NCI-H748 (cell line): Measurements from ENCODE around the gene TET3.

Experiments
- DNase-seq: peaks from one replicate; lab custom pipeline; 2025; ENCODE audit not compliant: unreplicated experiment; lab: John Stamatoyannopoulos, UW

The TET3 gene

DNA sequence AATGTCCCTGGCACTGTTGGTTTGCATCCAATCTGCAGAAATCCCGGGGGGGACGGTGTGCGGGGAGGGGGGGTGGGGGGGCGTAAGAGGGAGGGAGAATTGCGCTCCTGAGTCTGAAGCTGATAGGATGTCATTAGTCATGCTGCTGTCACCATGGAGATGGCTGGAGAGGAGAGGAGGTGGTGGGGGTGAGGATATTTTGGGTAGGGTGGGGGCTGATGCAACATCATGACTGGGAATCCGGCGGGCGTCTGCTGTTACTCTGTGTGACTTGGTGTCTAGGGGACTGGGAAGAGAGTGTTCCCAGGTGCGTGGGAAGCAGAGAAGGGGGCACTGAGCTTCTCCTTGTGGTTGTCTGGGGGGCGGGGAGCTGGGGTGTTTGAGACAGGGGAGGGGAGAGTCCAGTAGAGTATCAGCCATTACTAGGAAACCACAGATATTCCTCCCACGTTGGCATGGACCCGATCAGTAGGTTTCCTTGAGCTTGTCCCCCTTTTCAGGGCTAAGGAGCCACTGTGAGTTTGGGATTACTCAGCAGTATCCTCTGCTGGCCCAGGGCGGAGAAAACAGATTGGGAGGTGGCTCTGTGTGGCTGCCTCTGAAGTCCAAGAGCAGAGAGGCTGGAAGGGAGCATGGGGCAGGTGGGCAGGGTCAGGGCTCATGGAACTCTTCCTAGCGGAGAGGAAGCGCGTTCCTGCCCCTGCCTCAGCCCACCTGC is 18.9 kb downstream of the TET3 start:
- DNase-seq, result peak; percentile 60

GRCh38 chr2:74004212-74005182 is 19.8 kb downstream of the TET3 start:
- DNase-seq, result no peak

- no peak for DNase-seq
These were observed 21.1 kb downstream of the TET3 start for GRCh38 chr2:74005786-74006185.

DNA sequence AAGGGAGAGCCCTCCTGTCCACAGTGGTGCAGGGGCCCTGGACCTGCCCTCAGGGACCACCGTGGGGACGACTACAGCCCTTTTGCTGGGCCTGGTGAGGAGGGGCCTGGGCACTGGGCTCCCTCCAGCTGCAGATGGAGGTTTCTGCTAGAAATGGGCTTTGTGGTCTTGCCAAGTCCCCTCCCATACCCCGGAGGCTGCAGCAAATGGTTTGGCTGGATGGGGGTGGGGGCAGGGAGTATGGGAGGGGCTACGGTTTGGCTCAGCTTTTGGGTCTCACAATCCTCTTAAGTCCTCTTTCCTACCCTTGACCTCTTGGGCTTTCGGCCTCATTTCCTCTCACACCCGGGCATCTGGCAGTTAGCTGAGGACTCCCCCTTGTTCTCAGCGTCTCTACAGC is 21.7 kb downstream of the TET3 start:
- no peak for DNase-seq

DNA sequence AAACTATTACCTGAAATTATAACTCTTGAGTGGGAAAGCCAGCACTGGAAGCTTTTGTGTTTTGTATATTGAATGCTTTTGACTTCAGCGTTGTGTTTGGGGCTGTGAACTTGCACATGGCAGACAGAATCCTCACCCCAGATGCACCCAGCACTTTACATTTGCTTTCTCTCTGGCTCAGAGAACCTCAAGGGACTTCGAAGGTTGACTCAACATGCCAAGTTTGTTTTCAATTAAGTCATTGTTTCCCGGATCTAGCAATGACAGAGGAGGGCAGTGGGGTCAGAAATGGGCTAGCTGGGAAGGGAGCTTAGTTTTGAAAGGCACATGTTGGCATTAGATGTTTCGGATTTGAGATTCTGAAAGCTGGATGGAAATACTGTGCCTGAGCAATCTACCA is 22.4 kb downstream of the TET3 start:
- DNase-seq, result no peak

DNA sequence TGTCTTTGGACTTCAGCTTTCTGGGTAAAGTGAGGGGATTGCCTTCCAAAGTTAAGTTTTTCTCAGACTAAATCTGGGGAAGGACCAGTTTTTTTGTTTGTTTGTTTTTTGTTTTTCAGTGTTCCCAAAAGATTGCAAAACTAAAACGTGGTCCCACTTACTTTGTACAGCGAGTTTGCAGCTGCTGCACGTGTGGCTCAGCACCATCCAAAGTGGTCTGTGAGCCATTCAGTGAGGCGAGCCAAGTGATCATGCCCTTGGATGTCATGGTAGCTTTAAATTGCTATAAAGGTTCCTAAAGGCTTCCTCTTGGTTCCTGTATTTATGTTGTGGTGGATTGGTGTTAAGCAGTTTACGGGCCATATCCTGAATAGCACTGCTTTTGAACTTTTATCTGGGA is 23.0 kb downstream of the TET3 start:
- no peak for DNase-seq

DNA sequence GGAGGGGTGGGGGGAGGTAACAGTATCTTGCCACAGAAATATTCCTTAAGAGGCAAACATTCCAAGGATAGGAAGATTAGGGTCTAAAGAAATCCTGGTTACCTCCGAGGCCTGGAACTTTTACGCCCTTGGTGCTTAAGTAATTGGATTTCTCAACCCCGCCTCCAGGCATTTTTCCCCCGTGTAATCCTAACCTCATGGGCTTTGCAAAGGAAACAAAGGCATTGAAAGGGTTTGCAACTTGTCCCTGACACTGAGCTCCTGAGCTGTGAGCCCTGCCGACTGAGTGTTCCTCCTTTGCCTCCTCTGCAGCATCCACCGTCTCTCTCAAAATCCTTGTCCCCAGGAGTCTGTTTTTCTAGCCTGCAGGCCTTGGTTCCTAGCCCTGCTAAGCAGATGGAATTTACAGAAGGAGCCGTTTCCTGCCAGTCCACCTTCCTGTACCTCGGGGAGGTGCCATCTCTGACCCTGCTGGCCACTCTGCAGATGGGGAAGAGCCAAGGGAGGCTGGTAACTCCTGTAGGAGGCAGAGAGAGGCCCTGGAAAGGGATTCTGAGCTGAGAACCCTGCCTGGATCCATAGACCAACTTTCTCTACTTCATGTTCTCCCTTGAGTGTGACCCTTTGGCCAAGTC is 24.2 kb downstream of the TET3 start:
- DNase-seq, result no peak

DNA sequence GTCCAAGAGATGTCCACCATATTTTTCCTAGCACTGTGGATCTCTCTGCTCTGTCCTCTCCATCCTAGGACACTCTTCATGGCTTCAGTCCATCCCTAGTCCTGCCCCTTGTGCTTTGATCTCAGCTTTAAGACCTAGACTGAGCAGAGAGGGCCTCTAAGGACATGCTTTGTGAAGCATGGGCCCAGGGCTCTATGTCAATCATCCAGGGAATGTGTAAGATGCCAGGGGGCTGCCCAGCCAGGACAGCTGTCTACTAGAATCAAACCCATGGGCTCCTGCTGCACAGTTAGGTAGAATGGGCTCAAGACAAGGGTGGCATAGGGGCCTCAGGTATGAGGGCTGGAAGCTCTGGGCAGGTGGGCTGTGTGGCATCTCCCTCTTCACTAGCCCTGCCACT is 24.9 kb downstream of the TET3 start:
- DNase-seq, result no peak

GRCh38 chr2:74010087-74010541 is 25.4 kb downstream of the TET3 start:
- no peak for DNase-seq

DNA sequence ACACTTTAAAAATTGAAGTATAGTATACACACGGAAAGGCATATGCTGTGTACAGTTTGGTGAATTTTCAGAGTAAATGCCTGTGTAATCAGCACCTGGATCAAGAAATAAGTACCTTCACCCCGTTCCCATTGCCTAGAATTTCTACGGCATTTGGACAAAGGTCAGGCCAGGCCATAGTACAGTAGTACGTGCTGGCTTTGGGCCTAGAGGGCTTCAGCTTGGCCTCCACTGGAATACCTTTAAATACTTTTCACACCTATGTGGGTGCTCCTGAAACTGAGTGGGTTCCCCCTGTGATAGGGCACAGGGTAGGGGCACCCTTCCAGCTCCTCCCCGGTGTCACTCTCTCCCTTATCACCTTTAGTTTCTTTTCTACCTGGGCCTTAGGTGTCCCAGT is 26.5 kb downstream of the TET3 start:
- no peak for DNase-seq

- DNase-seq, result no peak
These were observed 30.1 kb downstream of the TET3 start for GRCh38 chr2:74014813-74015212.

DNA sequence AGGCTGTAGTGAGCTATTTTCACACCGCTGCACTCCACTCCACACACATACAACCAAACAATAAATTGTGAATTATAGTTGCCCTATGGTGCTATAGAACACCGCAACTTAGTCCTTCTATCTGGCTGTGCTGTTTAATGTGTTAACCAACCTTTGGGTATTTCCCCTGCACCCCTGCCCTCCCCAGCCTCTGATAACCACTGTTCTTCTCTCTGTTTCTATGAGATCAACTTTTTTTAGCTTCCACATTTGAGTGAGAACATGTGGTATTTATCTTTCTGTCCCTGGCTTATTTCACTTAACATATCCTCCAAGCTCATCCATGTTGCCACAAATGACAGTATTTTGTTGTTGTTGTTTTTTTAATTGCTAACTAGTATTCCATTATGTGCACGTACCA is 32.5 kb downstream of the TET3 start:
- no peak for DNase-seq

DNA sequence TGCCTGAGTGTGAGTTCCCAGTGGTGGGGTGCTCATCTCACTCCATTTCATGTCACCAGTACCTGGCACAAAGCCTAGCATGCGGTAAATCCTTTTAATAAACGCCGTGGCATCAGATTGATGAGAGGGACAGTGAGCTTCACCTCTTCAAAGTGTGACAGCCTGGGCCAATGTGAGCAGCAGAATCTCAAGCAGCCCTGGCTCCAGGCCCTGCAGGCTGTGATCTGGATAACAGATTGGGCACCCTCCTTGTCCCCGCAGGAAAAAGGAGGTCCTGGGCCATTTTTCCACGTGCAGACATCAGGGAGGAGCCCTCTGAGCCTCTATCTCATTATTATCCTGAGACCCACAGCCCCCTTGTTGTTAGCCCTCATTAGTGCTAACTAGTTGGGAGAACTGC is 34.8 kb downstream of the TET3 start:
- no peak for DNase-seq

GRCh38 chr2:74020702-74021406 is 36.1 kb downstream of the TET3 start:
- no peak for DNase-seq

- no peak for DNase-seq
These were observed 36.7 kb downstream of the TET3 start for GRCh38 chr2:74021407-74021755.

DNA sequence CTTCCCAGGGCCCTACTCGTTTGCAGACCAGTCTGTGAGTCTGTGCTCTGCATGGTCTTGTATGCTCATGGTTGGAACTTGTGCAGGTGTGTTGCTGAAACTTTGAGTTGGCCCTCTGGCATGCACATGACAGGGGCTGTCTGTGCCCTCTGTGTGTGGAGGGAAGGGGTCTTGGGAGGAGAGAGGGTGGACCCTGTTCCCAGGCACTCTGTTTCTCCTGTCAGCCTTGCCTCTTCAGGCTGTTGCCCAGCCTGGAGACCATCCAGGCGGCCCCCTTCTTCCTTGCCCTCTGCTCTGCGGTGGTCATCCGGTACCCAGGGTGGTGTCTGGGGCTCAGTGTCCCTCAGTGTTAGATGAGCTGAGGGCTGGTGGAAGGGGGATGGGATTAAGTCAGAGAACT is 39.5 kb downstream of the TET3 start:
- DNase-seq, result no peak

DNA sequence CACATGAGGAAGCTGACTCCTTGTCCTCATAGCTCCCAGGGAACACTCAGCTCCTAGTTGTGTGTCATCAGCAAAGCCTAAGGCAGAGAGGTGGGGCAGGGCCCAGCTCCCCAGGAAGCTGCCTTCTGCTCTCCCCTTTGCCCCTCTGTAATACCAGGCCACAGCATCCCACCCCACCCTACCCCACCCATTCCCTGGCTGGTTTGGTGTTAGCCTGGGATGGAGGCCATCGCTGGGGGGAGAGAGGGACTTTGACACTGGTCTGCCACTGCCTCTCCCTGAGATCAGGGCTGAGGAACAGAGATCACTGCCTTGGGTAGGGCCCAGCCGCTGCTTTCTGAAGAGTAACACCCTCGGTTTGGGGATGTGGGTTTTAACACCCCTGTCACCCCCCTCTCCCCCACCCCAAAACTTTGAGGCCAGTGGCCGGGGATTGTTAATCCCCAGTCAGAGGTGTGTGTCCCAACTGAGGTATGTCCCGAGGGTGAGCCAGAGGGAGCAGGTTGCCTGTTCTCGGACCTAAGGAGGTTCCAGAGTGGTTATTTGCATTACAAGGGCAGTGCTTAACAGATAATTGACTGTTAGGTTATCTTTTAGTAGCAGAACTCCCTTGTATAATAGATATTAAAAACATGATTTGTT is 41.4 kb downstream of the TET3 start:
- DNase-seq, result no peak

GRCh38 chr2:74026687-74027241 is 42.1 kb downstream of the TET3 start:
- no peak for DNase-seq

DNA sequence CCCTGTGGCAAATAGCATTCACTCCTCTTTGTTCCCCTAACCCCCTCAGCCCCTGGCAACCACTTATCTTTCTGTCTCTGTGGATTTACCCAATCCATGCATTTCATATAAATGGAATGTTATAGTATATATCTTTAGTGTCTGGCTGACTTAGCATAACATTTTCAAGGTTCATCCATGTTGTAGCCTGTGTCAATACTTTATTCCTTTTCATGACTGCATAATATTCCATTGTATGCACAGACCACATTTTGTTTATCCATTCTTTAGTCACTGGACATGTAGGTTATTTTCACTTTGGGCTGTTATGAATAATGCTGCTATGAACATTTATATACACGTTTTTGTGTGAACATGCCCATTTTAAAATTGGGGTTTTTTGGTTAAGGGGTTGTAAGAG is 42.8 kb downstream of the TET3 start:
- DNase-seq, result no peak

DNA sequence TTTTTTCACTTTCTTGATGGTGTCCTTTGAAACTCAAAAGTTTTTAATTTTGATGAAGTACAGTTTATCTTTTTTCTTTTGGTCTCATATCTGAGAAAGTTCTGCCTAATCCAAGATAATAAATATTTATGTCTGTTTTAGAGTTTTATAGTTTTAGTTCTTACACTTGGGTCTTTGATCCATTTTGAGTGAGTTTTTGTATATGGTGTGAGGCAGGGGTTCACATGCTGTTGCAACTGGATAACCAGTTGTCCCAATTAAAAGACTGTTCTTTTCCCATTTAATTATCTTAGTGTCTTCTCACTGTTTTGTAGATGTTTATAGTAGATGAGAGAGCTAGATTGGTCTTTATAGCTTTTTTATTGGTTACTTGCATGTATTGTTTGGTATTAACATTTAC is 43.6 kb downstream of the TET3 start:
- DNase-seq, result no peak
